ENCODE measurements around the gene LENG8. TPM values are rescaled to one million over a fixed set of nuclear protein-coding genes. Genes with fewer than 3 reads are reported as not detected.

LENG8 gene
- total and polyA plus RNA-seq, 11 donors: 23.6 to 93.9 (median 58.8) TPM

DNA sequence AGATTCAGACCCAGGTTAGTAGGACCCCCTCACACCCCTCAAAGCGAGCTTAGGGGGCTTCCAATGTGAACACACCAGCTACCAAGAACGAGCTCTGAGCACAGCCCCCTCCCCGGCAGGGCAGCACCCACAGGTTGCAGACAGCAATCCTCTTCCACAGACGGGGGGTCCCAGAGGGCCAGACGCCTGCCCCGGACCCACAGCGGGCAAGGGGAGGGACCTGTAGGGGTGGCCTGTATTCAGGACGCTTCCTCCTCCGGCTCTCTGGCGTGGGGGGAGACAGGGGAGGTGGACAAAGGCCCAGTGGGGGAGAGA lies 29.0 kb upstream of the LENG8 start:
- WGBS, 4 donors: 8 to 20% (median 14%) methylated on average over 8 to 10 of the region's 10 CpGs
- Histone ChIP-seq H3K27me3 (peaks cover 23 to 89% (median 52%) of the 10 kb centered on the region in 9 donors), H3K4me3 (peak overlapping the region in 5 of 12 donors; percentile 15 to 38 (median 30)), H3K4me1 (peaks cover 0 to 44% (median 11%) of the 10 kb centered on the region in 12 donors), H3K9me3 (no peaks in the 10 kb centered on the region), H3K36me3 (no peaks in the 10 kb centered on the region), H3K27ac (peak overlapping the region in 8 of 12 donors; percentile 24 to 85 (median 68))
- no peak for ATAC-seq
- intact Hi-C loops (cut with DNase I): no loop called here
- TF ChIP-seq, protein P1, sequence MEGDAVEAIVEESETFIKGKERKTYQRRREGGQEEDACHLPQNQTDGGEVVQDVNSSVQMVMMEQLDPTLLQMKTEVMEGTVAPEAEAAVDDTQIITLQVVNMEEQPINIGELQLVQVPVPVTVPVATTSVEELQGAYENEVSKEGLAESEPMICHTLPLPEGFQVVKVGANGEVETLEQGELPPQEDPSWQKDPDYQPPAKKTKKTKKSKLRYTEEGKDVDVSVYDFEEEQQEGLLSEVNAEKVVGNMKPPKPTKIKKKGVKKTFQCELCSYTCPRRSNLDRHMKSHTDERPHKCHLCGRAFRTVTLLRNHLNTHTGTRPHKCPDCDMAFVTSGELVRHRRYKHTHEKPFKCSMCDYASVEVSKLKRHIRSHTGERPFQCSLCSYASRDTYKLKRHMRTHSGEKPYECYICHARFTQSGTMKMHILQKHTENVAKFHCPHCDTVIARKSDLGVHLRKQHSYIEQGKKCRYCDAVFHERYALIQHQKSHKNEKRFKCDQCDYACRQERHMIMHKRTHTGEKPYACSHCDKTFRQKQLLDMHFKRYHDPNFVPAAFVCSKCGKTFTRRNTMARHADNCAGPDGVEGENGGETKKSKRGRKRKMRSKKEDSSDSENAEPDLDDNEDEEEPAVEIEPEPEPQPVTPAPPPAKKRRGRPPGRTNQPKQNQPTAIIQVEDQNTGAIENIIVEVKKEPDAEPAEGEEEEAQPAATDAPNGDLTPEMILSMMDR (IDR thresholded peaks at IDR 0.05): no peak
- no peak for TF ChIP-seq POLR2A (IDR thresholded peaks at IDR 0.05)
- no peak for DNase-seq

DNA sequence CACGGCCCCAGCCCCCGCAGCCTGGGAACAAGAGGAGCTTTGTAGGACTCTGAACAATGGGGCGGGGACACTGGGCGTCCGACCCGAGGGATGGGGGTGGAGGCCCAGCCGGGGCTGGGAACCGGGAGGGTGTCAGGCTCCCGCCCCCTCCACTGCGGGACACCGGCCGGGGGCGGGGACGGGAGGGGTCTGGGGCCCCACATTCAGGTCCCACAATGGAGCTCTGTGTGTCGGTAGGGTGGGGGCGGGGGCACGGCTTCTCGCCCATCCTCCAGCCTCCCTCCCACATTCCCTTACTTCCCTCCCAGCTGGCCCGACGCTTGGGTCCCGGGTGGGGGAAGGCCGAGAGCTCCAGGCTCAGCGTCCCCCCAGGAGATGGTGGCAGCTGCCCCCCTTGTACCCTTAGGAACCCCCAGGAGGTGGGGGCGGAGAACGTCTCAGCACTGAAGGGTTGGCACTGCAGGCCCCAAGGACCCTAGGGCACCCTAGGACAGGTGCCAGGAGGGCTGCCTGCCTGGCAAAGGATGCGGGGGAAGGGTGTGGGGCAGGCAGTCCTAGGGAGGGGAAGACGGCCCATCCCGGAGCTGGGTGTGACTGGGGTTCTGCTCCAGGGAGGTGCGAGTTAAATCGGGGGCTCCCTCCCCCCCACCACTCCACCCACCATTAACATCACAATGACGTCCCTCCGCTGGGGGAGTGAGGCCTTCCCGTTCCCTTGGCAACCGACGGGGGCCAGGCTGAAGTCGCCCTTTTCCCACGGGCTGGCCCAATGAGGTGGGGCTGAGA lies 28.4 kb upstream of the LENG8 start:
- TF ChIP-seq POLR2A (IDR thresholded peaks at IDR 0.05): no peak
- TF ChIP-seq, protein P1 (IDR thresholded peaks at IDR 0.05): no peak
- Histone ChIP-seq H3K27ac (peak overlapping the region in 10 of 12 donors; percentile 32 to 85 (median 64)), H3K27me3 (peaks cover 18 to 85% (median 47%) of the 10 kb centered on the region in 9 donors), H3K9me3 (no peaks in the 10 kb centered on the region), H3K4me3 (peak overlapping the region in 8 of 12 donors; percentile 15 to 38 (median 31)), H3K4me1 (peaks cover 0 to 39% (median 11%) of the 10 kb centered on the region in 12 donors), H3K36me3 (no peaks in the 10 kb centered on the region)
- 4 to 11% (median 7%) methylated on average over 12 to 37 of the region's 37 CpGs for WGBS, 4 donors
- peak; percentile 36 to 71 (median 60) for ATAC-seq
- intact Hi-C loops (cut with DNase I): no loop called here
- peak; percentile 63 to 74 (median 64) for DNase-seq

DNA sequence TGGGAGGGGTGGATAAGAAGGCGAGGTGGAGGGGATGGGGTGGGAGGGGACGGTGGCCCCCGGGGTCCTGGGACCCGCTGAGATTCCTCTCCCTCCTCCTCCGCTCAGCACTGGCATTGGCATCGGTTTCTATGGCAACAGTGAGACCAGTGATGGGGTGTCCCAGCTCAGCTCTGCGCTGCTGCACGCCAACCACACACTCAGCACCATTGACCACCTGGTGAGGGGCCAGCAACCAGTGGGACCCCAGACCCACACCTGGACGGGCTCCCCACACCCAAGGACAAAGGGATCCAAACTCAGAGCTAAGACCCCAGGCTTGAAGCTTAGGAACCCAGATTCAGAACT lies 27.9 kb upstream of the LENG8 start:
- Histone ChIP-seq H3K27ac (peak overlapping the region in 8 of 12 donors; percentile 11 to 84 (median 60)), H3K27me3 (peaks cover 18 to 85% (median 42%) of the 10 kb centered on the region in 9 donors), H3K4me3 (peak overlapping the region in 1 of 12 donors; percentile 15), H3K4me1 (peaks cover 0 to 33% (median 11%) of the 10 kb centered on the region in 12 donors), H3K36me3 (no peaks in the 10 kb centered on the region), H3K9me3 (no peaks in the 10 kb centered on the region)
- intact Hi-C loops (cut with DNase I): no loop called here
- no peak for TF ChIP-seq POLR2A (IDR thresholded peaks at IDR 0.05)
- TF ChIP-seq, protein P1 (IDR thresholded peaks at IDR 0.05): no peak
- ATAC-seq (no peak), DNase-seq (no peak)
- 22 to 28% (median 27%) methylated on average over 6 to 9 of the region's 9 CpGs for WGBS, 4 donors

DNA sequence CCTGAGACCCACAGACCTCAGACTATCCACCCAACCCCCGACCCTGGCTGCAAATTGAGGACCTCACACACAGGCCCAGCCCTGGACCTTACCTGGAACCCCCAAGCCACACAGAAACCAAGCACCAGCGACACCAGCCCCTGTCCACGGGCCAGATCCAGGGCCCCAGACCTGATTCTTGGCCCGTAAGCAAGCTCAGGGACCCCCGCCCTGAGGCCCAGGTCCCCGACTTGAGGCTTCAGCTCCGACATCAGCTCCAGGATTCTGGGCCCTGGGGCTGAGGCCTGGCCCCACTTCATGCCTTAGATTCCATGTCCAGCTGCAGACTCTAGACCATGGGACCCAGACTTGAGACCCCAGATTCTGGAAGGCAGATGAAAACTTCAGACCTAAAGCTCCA lies 27.5 kb upstream of the LENG8 start:
- H3K27me3 ChIP-seq: peaks cover 15 to 85% (median 42%) of the 10 kb centered on the region in 9 donors
- DNase-seq: no peak
- no peaks in the 10 kb centered on the region for H3K36me3 ChIP-seq
- H3K4me3 ChIP-seq: no peak overlapping the region
- no peak for ATAC-seq
- peak overlapping the region in 8 of 12 donors; percentile 11 to 84 (median 60) for H3K27ac ChIP-seq
- TF ChIP-seq, protein P1 (IDR thresholded peaks at IDR 0.05): no peak
- TF ChIP-seq POLR2A (IDR thresholded peaks at IDR 0.05): no peak
- WGBS, 4 donors: 75 to 80% (median 78%) methylated on average over 3 to 7 of the region's 7 CpGs
- intact Hi-C loops (cut with DNase I): no loop called here
- H3K9me3 ChIP-seq: no peaks in the 10 kb centered on the region
- peaks cover 0 to 32% (median 11%) of the 10 kb centered on the region in 12 donors for H3K4me1 ChIP-seq
